ENCODE data around the gene CYBB.

The CYBB gene

GRCh38 chrX:37846934-37847732 is 67.3 kb downstream of the CYBB start, which contains the start of gene DYNLT3:
Gene DYNLT3 (minus strand): TSS chrX:37847571. CDS start chrX:37847510, 61 bp downstream.
- peak within 1 kb of the TSS; percentile 70 to 75 (median 73) for H3K4me3 ChIP-seq (ENCODE audit: low read depth in 1 of 5, low read length in 5 of 5)
- H3K36me3 ChIP-seq (ENCODE audit: control insufficient read depth in 5 of 5, insufficient read depth in 5 of 5, low read length in 5 of 5), result no peaks in the 10 kb centered on the region
- H3K9me3 ChIP-seq (ENCODE audit: control insufficient read depth in 5 of 5, low read length in 5 of 5), result no peaks in the 10 kb centered on the region
- peak within 1 kb of the TSS in 4 of 5 donors; percentile 60 to 75 (median 74) for H3K9ac ChIP-seq (ENCODE audit: low read length in 5 of 5)
- H3K4me1 ChIP-seq (ENCODE audit: control insufficient read depth in 5 of 5, insufficient read depth in 5 of 5, low read length in 5 of 5), result peaks cover 0 to 4% (median 0%) of the 10 kb centered on the region in 5 donors
- peaks cover 0 to 6% (median 0%) of the 10 kb centered on the region in 5 donors for H3K27me3 ChIP-seq (ENCODE audit: control insufficient read depth in 5 of 5, insufficient read depth in 4 of 5, low read length in 5 of 5)
- peak within 1 kb of the TSS; percentile 41 for H3K27ac ChIP-seq (ENCODE audit: low read depth, low read length)

DNA sequence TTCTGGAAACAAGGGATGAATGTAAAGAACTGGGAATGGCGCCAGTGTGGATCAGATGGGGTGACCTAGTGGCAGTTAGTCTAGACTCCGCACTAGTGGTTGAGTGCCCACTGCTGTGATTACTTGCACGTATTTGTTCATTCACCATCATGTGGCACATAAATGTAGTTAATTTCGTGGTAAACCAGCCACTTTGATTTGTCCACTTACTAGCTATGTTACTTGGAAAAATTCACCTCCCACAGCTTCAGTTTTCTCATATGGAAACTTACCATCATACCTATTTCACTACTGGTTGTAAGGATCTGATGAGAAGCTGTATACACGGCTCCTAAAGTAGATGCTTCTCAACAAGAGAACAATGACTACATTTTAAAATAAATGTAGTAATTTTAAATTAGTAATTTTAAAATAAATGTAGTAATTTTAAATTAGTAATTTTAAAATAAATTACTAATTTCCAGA is 67.9 kb downstream of the CYBB start:
- H3K36me3 ChIP-seq (ENCODE audit: control insufficient read depth in 5 of 5, insufficient read depth in 5 of 5, low read length in 5 of 5), result no peaks in the 10 kb centered on the region
- peak overlapping the region; percentile 70 to 75 (median 73) for H3K4me3 ChIP-seq (ENCODE audit: low read depth in 1 of 5, low read length in 5 of 5)
- H3K4me1 ChIP-seq (ENCODE audit: control insufficient read depth in 5 of 5, insufficient read depth in 5 of 5, low read length in 5 of 5), result peaks cover 0 to 4% (median 0%) of the 10 kb centered on the region in 5 donors
- peaks cover 0 to 6% (median 0%) of the 10 kb centered on the region in 5 donors for H3K27me3 ChIP-seq (ENCODE audit: control insufficient read depth in 5 of 5, insufficient read depth in 4 of 5, low read length in 5 of 5)
- peak overlapping the region; percentile 41 for H3K27ac ChIP-seq (ENCODE audit: low read depth, low read length)
- no peaks in the 10 kb centered on the region for H3K9me3 ChIP-seq (ENCODE audit: control insufficient read depth in 5 of 5, low read length in 5 of 5)
- H3K9ac ChIP-seq (ENCODE audit: low read length in 5 of 5), result peak overlapping the region in 4 of 5 donors; percentile 42 to 75 (median 74)

- Histone ChIP-seq H3K27ac (ENCODE audit: low read depth, low read length) (no peak overlapping the region), H3K4me3 (ENCODE audit: low read depth in 1 of 5, low read length in 5 of 5) (no peak overlapping the region), H3K9me3 (ENCODE audit: control insufficient read depth in 5 of 5, low read length in 5 of 5) (peaks cover 0 to 2% (median 0%) of the 10 kb centered on the region in 5 donors), H3K9ac (ENCODE audit: low read length in 5 of 5) (no peak overlapping the region), H3K36me3 (ENCODE audit: control insufficient read depth in 5 of 5, insufficient read depth in 5 of 5, low read length in 5 of 5) (no peaks in the 10 kb centered on the region), H3K4me1 (ENCODE audit: control insufficient read depth in 5 of 5, insufficient read depth in 5 of 5, low read length in 5 of 5) (no peaks in the 10 kb centered on the region), H3K27me3 (ENCODE audit: control insufficient read depth in 5 of 5, insufficient read depth in 4 of 5, low read length in 5 of 5) (peaks cover 0 to 13% (median 2%) of the 10 kb centered on the region in 5 donors)
These were observed 74.3 kb downstream of the CYBB start for GRCh38 chrX:37854148-37854547.

- no peak overlapping the region for H3K27ac ChIP-seq (ENCODE audit: low read depth, low read length)
- H3K27me3 ChIP-seq (ENCODE audit: control insufficient read depth in 5 of 5, insufficient read depth in 4 of 5, low read length in 5 of 5), result peaks cover 0 to 8% (median 2%) of the 10 kb centered on the region in 5 donors
- no peaks in the 10 kb centered on the region for H3K4me1 ChIP-seq (ENCODE audit: control insufficient read depth in 5 of 5, insufficient read depth in 5 of 5, low read length in 5 of 5)
- no peaks in the 10 kb centered on the region for H3K36me3 ChIP-seq (ENCODE audit: control insufficient read depth in 5 of 5, insufficient read depth in 5 of 5, low read length in 5 of 5)
- no peak overlapping the region for H3K9ac ChIP-seq (ENCODE audit: low read length in 5 of 5)
- H3K9me3 ChIP-seq (ENCODE audit: control insufficient read depth in 5 of 5, low read length in 5 of 5), result peaks cover 0 to 2% (median 0%) of the 10 kb centered on the region in 5 donors
- H3K4me3 ChIP-seq (ENCODE audit: low read depth in 1 of 5, low read length in 5 of 5), result no peak overlapping the region
These were observed 74.9 kb downstream of the CYBB start for GRCh38 chrX:37854748-37855147.

DNA sequence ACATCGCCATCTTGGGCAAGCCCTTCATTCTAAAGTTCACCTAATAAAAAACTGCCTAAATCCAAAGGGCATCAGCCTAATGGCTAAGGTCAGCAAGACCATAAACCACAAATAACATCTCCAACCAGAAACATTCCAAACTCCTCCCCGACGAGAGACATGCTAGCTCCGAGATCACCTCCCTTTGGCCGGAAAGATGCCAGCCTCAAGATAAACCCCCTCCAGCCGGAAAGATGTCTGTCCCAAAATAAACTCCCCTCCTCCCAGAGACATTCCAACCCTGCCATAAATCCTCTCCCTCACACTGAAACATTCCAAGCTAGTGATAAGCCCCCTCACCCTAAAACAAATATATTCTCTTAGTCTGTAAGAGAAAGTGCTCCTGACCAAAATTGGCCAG is 80.9 kb downstream of the CYBB start:
- Histone ChIP-seq H3K27me3 (ENCODE audit: control insufficient read depth in 5 of 5, insufficient read depth in 4 of 5, low read length in 5 of 5) (peaks cover 5 to 19% (median 7%) of the 10 kb centered on the region in 5 donors), H3K9ac (ENCODE audit: low read length in 5 of 5) (no peak overlapping the region), H3K36me3 (ENCODE audit: control insufficient read depth in 5 of 5, insufficient read depth in 5 of 5, low read length in 5 of 5) (no peaks in the 10 kb centered on the region), H3K4me1 (ENCODE audit: control insufficient read depth in 5 of 5, insufficient read depth in 5 of 5, low read length in 5 of 5) (no peaks in the 10 kb centered on the region), H3K9me3 (ENCODE audit: control insufficient read depth in 5 of 5, low read length in 5 of 5) (no peaks in the 10 kb centered on the region), H3K27ac (ENCODE audit: low read depth, low read length) (no peak overlapping the region), H3K4me3 (ENCODE audit: low read depth in 1 of 5, low read length in 5 of 5) (no peak overlapping the region)

- Histone ChIP-seq H3K4me3 (ENCODE audit: low read depth in 1 of 5, low read length in 5 of 5) (no peak overlapping the region), H3K9me3 (ENCODE audit: control insufficient read depth in 5 of 5, low read length in 5 of 5) (no peaks in the 10 kb centered on the region), H3K4me1 (ENCODE audit: control insufficient read depth in 5 of 5, insufficient read depth in 5 of 5, low read length in 5 of 5) (no peaks in the 10 kb centered on the region), H3K27me3 (ENCODE audit: control insufficient read depth in 5 of 5, insufficient read depth in 4 of 5, low read length in 5 of 5) (peaks cover 2 to 12% (median 7%) of the 10 kb centered on the region in 5 donors), H3K36me3 (ENCODE audit: control insufficient read depth in 5 of 5, insufficient read depth in 5 of 5, low read length in 5 of 5) (no peaks in the 10 kb centered on the region), H3K27ac (ENCODE audit: low read depth, low read length) (no peak overlapping the region), H3K9ac (ENCODE audit: low read length in 5 of 5) (no peak overlapping the region)
These were observed 83.0 kb downstream of the CYBB start for GRCh38 chrX:37862851-37863250.
